K562 (cell line): ENCODE measurements around the gene PSMD11. TPM values are rescaled to one million over a fixed set of nuclear protein-coding genes. Genes with fewer than 3 reads are reported as not detected.

ENCODE experiments used
- ATAC-seq: fragments of 200-7000 bp; cut with Tn5 transposase; 3 replicates; pipeline ENCODE4 v1.9.1; 2020; ENCODE audit warnings: moderate library complexity
- BruUV-seq: library from RNA; stranded (reverse); fragments of 400-500 nt; replicated peaks from 2 replicates; lab custom pipeline; 2021; lab: Mats Ljungman, UMichigan
- CTCF ChIA-PET: fragments of 300-600 bp; formaldehyde crosslinking; extraction: SDS; loops from one replicate; lab custom pipeline; 2021; ENCODE audit warnings: low intra/inter-chr PET ratio; lab: Yijun Ruan, JAX
- POLR2A ChIA-PET: fragments of 300-600, 350-650 bp; sonication (Branson Sonifier 250); formaldehyde crosslinking; extraction: SDS; loops from one replicate; lab custom pipeline; 2021; ENCODE audit warnings: antibody characterized with exemption, inconsistent platforms; lab: Yijun Ruan, JAX
- DNase-seq, 4 experiments: peaks; one replicate each; pipeline versions ENCODE4 v3.0.0 to v3.0.0-alpha.2; 2011 to 2018; ENCODE audit warnings: low spot score in 3 of 4, mixed read lengths in 3 of 4; ENCODE audit errors: extremely low read depth in 1 of 4
- FAIRE-seq: peaks from 2 replicates; lab custom pipeline; 2011; peaks lifted over from hg19 to GRCh38; lab: Jason Lieb, UNC
- H2AFZ ChIP-seq: 2 replicates; pipeline ENCODE4 v1.6.0; 2011; ENCODE audit warnings: low read depth, low read length, control low read depth, inconsistent platforms
- H3K27ac ChIP-seq: fragments of 200-600 bp; 3 replicates; pipeline ENCODE4 v1.8.0; 2011; ENCODE audit warnings: low read depth, mild to moderate bottlenecking, control low read depth, inconsistent platforms, low read length, moderate library complexity, mixed read lengths; ENCODE audit errors: extremely low read depth
- H3K27me3 ChIP-seq, 2 experiments: fragments of 300-600 bp in 1 of 2; 2 replicates in 1 of 2; 3 replicates in 1 of 2; pipeline versions ENCODE4 v1.6.0 to v1.8.0; 2011; ENCODE audit warnings: inconsistent platforms in 2 of 2, low read length in 2 of 2, mild to moderate bottlenecking in 1 of 2, mixed read lengths in 1 of 2, moderate library complexity in 1 of 2; ENCODE audit not compliant: control insufficient read depth in 2 of 2, insufficient read depth in 2 of 2
- H3K36me3 ChIP-seq: fragments of 300-600 bp; 3 replicates; pipeline ENCODE4 v1.8.0; 2011; ENCODE audit warnings: mild to moderate bottlenecking, low read length, inconsistent platforms; ENCODE audit not compliant: control insufficient read depth, insufficient read depth
- H3K4me1 ChIP-seq, 2 experiments: fragments of 200-600 bp in 1 of 2; replicated peaks in 1 of 2; 2 replicates in 1 of 2; 3 replicates in 1 of 2; pipeline versions ENCODE4 v1.5.1 to v1.8.0; 2011; ENCODE audit warnings: inconsistent platforms in 2 of 2, low read length in 2 of 2, mild to moderate bottlenecking in 1 of 2, mixed read lengths in 1 of 2, moderate library complexity in 1 of 2; ENCODE audit not compliant: control insufficient read depth in 2 of 2, insufficient read depth in 2 of 2
- H3K4me2 ChIP-seq: 2 replicates; pipeline ENCODE4 v1.6.1; 2011; ENCODE audit warnings: low read length, control low read depth, inconsistent platforms, mixed read lengths; ENCODE audit not compliant: insufficient read depth
- H3K4me3 ChIP-seq: fragments of 200-600 bp; sonication (generic), shearing (Covaris generic); 2 replicates; pipeline ENCODE4 v1.5.1; 2016; ENCODE audit warnings: control low read depth, inconsistent platforms
- H3K79me2 ChIP-seq: fragments of 200-600 bp; 3 replicates; pipeline ENCODE4 v1.8.0; 2011; ENCODE audit warnings: low read length, inconsistent platforms; ENCODE audit not compliant: control insufficient read depth, insufficient read depth
- H3K9ac ChIP-seq, 2 experiments: 2 replicates each; pipeline versions ENCODE4 v1.6.0 to v1.6.1; 2011; ENCODE audit warnings: low read depth in 2 of 2, low read length in 2 of 2, control low read depth in 1 of 2, inconsistent platforms in 1 of 2, mild to moderate bottlenecking in 1 of 2, mixed read lengths in 1 of 2; ENCODE audit not compliant: insufficient read depth in 1 of 2
- H3K9me1 ChIP-seq: one replicate; pipeline ENCODE4 v1.6.0; 2011; ENCODE audit warnings: inconsistent platforms, mild to moderate bottlenecking, low read length, moderate library complexity; ENCODE audit not compliant: control insufficient read depth, insufficient read depth
- H3K9me3 ChIP-seq: replicated peaks from 2 replicates; pipeline ENCODE4 v1.5.1; 2011; ENCODE audit warnings: low read depth, low read length, inconsistent platforms; ENCODE audit not compliant: control insufficient read depth, insufficient read depth
- H4K20me1 ChIP-seq: replicated peaks from 2 replicates; pipeline ENCODE4 v1.6.1; 2011; ENCODE audit warnings: low read length, inconsistent platforms, mixed read lengths; ENCODE audit not compliant: control insufficient read depth, insufficient read depth
- BDP1 ChIP-seq: IDR thresholded peaks from 3 replicates; pipeline ENCODE4 v1.6.1; 2011; ENCODE audit not compliant: insufficient read length, insufficient read depth
- FIP1L1 ChIP-seq: fragments of 200-400 bp; formaldehyde crosslinking; IDR thresholded peaks from 2 replicates; pipeline ENCODE4 v1.6.1; 2018; ENCODE audit warnings: mild to moderate bottlenecking, low read depth, low read length; ENCODE audit not compliant: poor library complexity, severe bottlenecking
- HMG20B ChIP-seq: fragments of 250-450 bp; sonication (Bioruptor Pico); IDR thresholded peaks from 2 replicates; pipeline ENCODE4 v1.5.0; 2021; ENCODE audit warnings: mild to moderate bottlenecking
- POLR2G ChIP-seq: fragments of 200-400 bp; formaldehyde crosslinking; IDR thresholded peaks from 2 replicates; pipeline ENCODE4 v1.6.1; 2017; ENCODE audit warnings: low read depth, mild to moderate bottlenecking, antibody characterized with exemption, low read length, moderate library complexity
- RBM39 ChIP-seq: fragments of 200-400 bp; formaldehyde crosslinking; optimal IDR thresholded peaks from 2 replicates; pipeline ENCODE3; 2018; ENCODE audit warnings: low read depth, low read length
- RFX7 ChIP-seq: fragments of 250-450 bp; sonication (Bioruptor Pico); IDR thresholded peaks from 2 replicates; pipeline ENCODE4 v1.5.1; 2021; ENCODE audit warnings: mild to moderate bottlenecking
- SP2 ChIP-seq: IDR thresholded peaks from 2 replicates; pipeline ENCODE4 v1.6.1; 2011; ENCODE audit warnings: mild to moderate bottlenecking, low read depth, low read length, moderate library complexity; ENCODE audit not compliant: poor library complexity, severe bottlenecking; ENCODE audit errors: extremely low read depth
- TCFL5 ChIP-seq: fragments of 250-450 bp; sonication (Bioruptor Pico); conservative IDR thresholded peaks from 2 replicates; pipeline ENCODE4 v1.6.1; 2021; ENCODE audit warnings: mild to moderate bottlenecking, moderate library complexity, matching md5 sums
- ZBTB12 ChIP-seq: fragments of 250-450 bp; sonication (Bioruptor Pico); IDR thresholded peaks from 2 replicates; pipeline ENCODE4 v1.4.0; 2020
- ZBTB7A ChIP-seq: IDR thresholded peaks from 2 replicates; pipeline ENCODE4 v1.6.1; 2011; ENCODE audit warnings: low read depth, mild to moderate bottlenecking, low read length, moderate library complexity, borderline replicate concordance; ENCODE audit not compliant: control insufficient read depth
- ZC3H11A ChIP-seq: IDR thresholded peaks from 2 replicates; pipeline ENCODE4 v1.6.1; 2012; ENCODE audit warnings: low read depth, low read length, improper control_type of control experiment
- WGBS: fragments of 100-300 bp; shearing (Covaris generic); methylation state at CpG from one replicate; pipeline ENCODE4 v1.1.6; 2016; ENCODE audit warnings: low coverage, mixed read lengths; ENCODE audit not compliant: insufficient coverage; ENCODE audit errors: missing lambda C conversion rate; 5-methylcytosine and 5-hydroxymethylcytosine counted together
- in situ Hi-C: fragments of 300-500 bp; cut with MboI; formaldehyde crosslinking; loops from 4 replicates; pipeline ENCODE4 v1.15.0; 2018; ENCODE audit warnings: inconsistent platforms, mixed read lengths
- intact Hi-C: fragments of 100-400 bp; cut with micrococcal nuclease; formaldehyde crosslinking; loops from 2 replicates; pipeline ENCODE4 v1.14.2; 2022
- polyA plus RNA-seq, 8 experiments: library from polyadenylated mRNA; depleted of rRNA in 4 of 8; stranded (reverse) in 5 of 8; unstranded in 3 of 8; fragments of >200 nt; fragmentation: Nextera tagmentation in 2 of 8; fragmentation: Illumina TruSeq in 1 of 8; extraction: Ambion mirVana in 2 of 8; extraction: Trizol in 1 of 8; gene quantifications; 2 replicates each; pipeline versions ENCODE4 v1.2.1 to v1.2.3, GENCODE V29; 2011 to 2014; ENCODE audit warnings: inconsistent platforms in 1 of 8, missing spikeins in 1 of 8
- total RNA-seq, 7 experiments: library from RNA; depleted of rRNA in 6 of 7; stranded (reverse); fragments of >200 nt in 6 of 7; fragmentation: Illumina TruSeq in 2 of 7; extraction: Trizol in 2 of 7; gene quantifications; 2 replicates each; pipeline versions ENCODE4 v1.2.1 to v1.2.3, GENCODE V29; 2011 to 2021; ENCODE audit warnings: low replicate concordance in 1 of 7
- TF ChIP-seq, protein P1 (sequence below): fragments of 450-650 bp; IDR thresholded peaks from 2 replicates; pipeline ENCODE4 v1.6.1; 2016; ENCODE audit warnings: low read depth

PSMD11 gene
- total and polyA plus RNA-seq, 9 of the 15 experiments (the other 6 are each of a cell fraction or from before 2014, with no cell fraction given) = 104 to 378 (median 158) TPM

DNA sequence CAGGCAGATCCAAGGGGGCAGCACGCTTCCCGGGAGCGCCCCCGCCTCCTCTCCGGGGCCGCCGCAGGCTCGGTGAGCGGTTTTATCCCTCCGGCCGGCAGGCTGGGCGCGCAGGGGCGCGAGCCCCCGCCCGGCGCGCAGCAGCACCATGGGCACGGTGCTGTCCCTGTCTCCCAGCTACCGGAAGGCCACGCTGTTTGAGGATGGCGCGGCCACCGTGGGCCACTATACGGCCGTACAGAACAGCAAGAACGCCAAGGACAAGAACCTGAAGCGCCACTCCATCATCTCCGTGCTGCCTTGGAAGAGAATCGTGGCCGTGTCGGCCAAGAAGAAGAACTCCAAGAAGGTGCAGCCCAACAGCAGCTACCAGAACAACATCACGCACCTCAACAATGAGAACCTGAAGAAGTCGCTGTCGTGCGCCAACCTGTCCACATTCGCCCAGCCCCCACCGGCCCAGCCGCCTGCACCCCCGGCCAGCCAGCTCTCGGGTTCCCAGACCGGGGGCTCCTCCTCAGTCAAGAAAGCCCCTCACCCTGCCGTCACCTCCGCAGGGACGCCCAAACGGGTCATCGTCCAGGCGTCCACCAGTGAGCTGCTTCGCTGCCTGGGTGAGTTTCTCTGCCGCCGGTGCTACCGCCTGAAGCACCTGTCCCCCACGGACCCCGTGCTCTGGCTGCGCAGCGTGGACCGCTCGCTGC is 43.3 kb downstream of the PSMD11 start:
- ATAC-seq (no peak), DNase-seq (peak in 2 of 4 experiments; percentile 37 to 41), FAIRE-seq (no peak)
- peaks cover 16 to 57% of the 10 kb centered on the region in 2 experiments; a peak in 4 of 5 replicates for H3K4me1 ChIP-seq
- peak overlapping the region; percentile 80 for H2AFZ ChIP-seq
- CTCF ChIA-PET = no interaction called here
- in situ Hi-C loops = no loop called here
- POLR2A ChIA-PET = interaction anchor here (0.6 to 2.5 kb wide), 5 partner anchors 10 to 638 kb away, joined by 3 to 9 read pairs (median 4); no protein-coding TSS in a partner anchor
- H3K36me3 ChIP-seq = peaks cover 43% of the 10 kb centered on the region; the same call in 2 of the 3 replicates
- H3K79me2 ChIP-seq = peaks cover 17% of the 10 kb centered on the region; the same call in 2 of the 3 replicates
- peaks cover 10% of the 10 kb centered on the region; the same call in 1 of the 2 replicates for H4K20me1 ChIP-seq
- BruUV-seq = TSS peak; percentile 29
- H3K27ac ChIP-seq = no peak overlapping the region; the same call in 2 of the 3 replicates
- H3K9me3 ChIP-seq = no peaks in the 10 kb centered on the region
- intact Hi-C loops = loop anchor here (10.0 kb wide), 1 partner anchor 167 kb away; no protein-coding TSS in a partner anchor
- 51% methylated on average over 48 of the region's 59 CpGs for WGBS
- H3K4me3 ChIP-seq = peak overlapping the region; percentile 56
- peak overlapping the region; percentile 79 for H3K4me2 ChIP-seq
- H3K9me1 ChIP-seq = no peaks in the 10 kb centered on the region
- peak overlapping the region; percentile 21 to 94; a peak in 2 of 4 replicates for H3K9ac ChIP-seq
- no peaks in the 10 kb centered on the region for H3K27me3 ChIP-seq
- TF ChIP-seq ZBTB12 (CRISPR knock-in tag) (no peak), ZC3H11A (no peak), TCFL5 (CRISPR knock-in tag) (no peak), BDP1 (no peak), HMG20B (CRISPR knock-in tag) (no peak), SP2 (no peak), FIP1L1 (peak; percentile 40), RFX7 (CRISPR knock-in tag) (no peak), RBM39 (no peak), ZBTB7A (peak; percentile 1; the same call in 1 of the 2 replicates), POLR2G (peak; percentile 50)
- TF ChIP-seq, protein P1, sequence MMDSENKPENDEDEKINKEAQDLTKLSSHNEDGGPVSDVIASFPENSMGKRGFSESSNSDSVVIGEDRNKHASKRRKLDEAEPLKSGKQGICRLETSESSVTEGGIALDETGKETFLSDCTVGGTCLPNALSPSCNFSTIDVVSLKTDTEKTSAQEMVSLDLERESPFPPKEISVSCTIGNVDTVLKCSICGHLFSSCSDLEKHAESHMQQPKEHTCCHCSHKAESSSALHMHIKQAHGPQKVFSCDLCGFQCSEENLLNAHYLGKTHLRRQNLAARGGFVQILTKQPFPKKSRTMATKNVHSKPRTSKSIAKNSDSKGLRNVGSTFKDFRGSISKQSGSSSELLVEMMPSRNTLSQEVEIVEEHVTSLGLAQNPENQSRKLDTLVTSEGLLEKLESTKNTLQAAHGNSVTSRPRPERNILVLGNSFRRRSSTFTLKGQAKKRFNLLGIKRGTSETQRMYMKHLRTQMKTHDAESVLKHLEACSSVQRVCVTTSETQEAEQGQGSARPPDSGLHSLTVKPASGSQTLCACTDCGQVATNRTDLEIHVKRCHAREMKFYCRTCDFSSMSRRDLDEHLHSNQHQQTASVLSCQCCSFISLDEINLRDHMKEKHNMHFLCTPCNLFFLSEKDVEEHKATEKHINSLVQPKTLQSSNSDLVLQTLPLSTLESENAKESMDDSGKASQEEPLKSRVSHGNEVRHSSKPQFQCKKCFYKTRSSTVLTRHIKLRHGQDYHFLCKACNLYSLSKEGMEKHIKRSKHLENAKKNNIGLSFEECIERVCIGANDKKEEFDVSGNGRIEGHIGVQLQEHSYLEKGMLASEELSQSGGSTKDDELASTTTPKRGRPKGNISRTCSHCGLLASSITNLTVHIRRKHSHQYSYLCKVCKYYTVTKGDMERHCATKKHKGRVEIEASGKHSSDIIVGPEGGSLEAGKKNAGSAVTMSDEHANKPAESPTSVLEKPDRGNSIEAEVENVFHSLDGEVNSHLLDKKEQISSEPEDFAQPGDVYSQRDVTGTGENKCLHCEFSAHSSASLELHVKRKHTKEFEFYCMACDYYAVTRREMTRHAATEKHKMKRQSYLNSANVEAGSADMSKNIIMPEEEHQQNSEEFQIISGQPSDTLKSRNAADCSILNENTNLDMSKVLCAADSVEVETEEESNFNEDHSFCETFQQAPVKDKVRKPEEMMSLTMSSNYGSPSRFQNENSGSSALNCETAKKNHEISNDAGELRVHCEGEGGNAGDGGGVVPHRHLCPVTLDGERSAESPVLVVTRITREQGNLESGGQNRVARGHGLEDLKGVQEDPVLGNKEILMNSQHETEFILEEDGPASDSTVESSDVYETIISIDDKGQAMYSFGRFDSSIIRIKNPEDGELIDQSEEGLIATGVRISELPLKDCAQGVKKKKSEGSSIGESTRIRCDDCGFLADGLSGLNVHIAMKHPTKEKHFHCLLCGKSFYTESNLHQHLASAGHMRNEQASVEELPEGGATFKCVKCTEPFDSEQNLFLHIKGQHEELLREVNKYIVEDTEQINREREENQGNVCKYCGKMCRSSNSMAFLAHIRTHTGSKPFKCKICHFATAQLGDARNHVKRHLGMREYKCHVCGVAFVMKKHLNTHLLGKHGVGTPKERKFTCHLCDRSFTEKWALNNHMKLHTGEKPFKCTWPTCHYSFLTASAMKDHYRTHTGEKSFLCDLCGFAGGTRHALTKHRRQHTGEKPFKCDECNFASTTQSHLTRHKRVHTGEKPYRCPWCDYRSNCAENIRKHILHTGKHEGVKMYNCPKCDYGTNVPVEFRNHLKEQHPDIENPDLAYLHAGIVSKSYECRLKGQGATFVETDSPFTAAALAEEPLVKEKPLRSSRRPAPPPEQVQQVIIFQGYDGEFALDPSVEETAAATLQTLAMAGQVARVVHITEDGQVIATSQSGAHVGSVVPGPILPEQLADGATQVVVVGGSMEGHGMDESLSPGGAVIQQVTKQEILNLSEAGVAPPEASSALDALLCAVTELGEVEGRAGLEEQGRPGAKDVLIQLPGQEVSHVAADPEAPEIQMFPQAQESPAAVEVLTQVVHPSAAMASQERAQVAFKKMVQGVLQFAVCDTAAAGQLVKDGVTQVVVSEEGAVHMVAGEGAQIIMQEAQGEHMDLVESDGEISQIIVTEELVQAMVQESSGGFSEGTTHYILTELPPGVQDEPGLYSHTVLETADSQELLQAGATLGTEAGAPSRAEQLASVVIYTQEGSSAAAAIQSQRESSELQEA = no peak
